CD14-positive monocyte (primary cell): ENCODE measurements around the gene LRRC10B. TPM values are rescaled to one million over a fixed set of nuclear protein-coding genes. Genes with fewer than 3 reads are reported as not detected.

Source experiments
- DNase-seq, 3 donors: peaks; one replicate each; pipeline ENCODE4 v3.0.0-alpha.2; 2011 to 2022
- H2AFZ ChIP-seq: 2 replicates; pipeline ENCODE4 v1.6.0; 2012; ENCODE audit warnings: mild to moderate bottlenecking, low read depth, low read length, inconsistent platforms; ENCODE audit not compliant: insufficient read depth, poor library complexity, severe bottlenecking
- H3K27ac ChIP-seq, 2 donors: 1 replicate in 1 of 2; 2 replicates in 1 of 2; pipeline ENCODE4 v1.5.1; 2012 to 2013; ENCODE audit warnings: low read length in 2 of 2, control low read depth in 1 of 2, inconsistent platforms in 1 of 2, low read depth in 1 of 2, mild to moderate bottlenecking in 1 of 2
- H3K27me3 ChIP-seq, 2 donors: one replicate each; pipeline versions ENCODE4 v1.6.0 to v1.6.1; 2011 to 2013; ENCODE audit warnings: low read length in 2 of 2; ENCODE audit not compliant: control insufficient read depth in 2 of 2, insufficient read depth in 2 of 2
- H3K36me3 ChIP-seq, 2 donors: replicated peaks in 1 of 2; 1 replicate in 1 of 2; 2 replicates in 1 of 2; pipeline versions ENCODE4 v1.5.1 to v1.6.1; 2012 to 2013; ENCODE audit warnings: low read length in 2 of 2, control low read depth in 1 of 2, inconsistent platforms in 1 of 2, mild to moderate bottlenecking in 1 of 2; ENCODE audit not compliant: insufficient read depth in 2 of 2, control insufficient read depth in 1 of 2
- H3K4me1 ChIP-seq, 2 donors: 1 replicate in 1 of 2; 2 replicates in 1 of 2; pipeline versions ENCODE4 v1.5.1 to v1.6.1; 2012 to 2013; ENCODE audit warnings: low read length in 2 of 2, control low read depth in 1 of 2, inconsistent platforms in 1 of 2, mild to moderate bottlenecking in 1 of 2, moderate library complexity in 1 of 2; ENCODE audit not compliant: insufficient read depth in 2 of 2, control insufficient read depth in 1 of 2
- H3K4me2 ChIP-seq: replicated peaks from 2 replicates; pipeline ENCODE3; 2012; ENCODE audit warnings: low read length, moderate library complexity, mild to moderate bottlenecking; ENCODE audit not compliant: poor library complexity, severe bottlenecking; ENCODE audit errors: extremely low read depth
- H3K4me3 ChIP-seq, 3 experiments: fragments of 200-600 bp in 1 of 3; sonication (generic) in 1 of 3; replicated peaks in 1 of 3; 1 replicate in 2 of 3; 2 replicates in 1 of 3; pipeline ENCODE4 v1.5.1; 2011 to 2013; ENCODE audit warnings: low read length in 3 of 3, mild to moderate bottlenecking in 3 of 3, control low read depth in 2 of 3, low read depth in 2 of 3, inconsistent platforms in 1 of 3, moderate library complexity in 1 of 3
- H3K79me2 ChIP-seq: 2 replicates; pipeline ENCODE4 v1.6.0; 2012; ENCODE audit warnings: mild to moderate bottlenecking, control low read depth, inconsistent platforms, low read length, moderate library complexity; ENCODE audit not compliant: insufficient read depth
- H3K9ac ChIP-seq: 2 replicates; pipeline ENCODE4 v1.6.0; 2017; ENCODE audit warnings: low read length, mild to moderate bottlenecking; ENCODE audit not compliant: insufficient read depth, poor library complexity, severe bottlenecking
- H3K9me3 ChIP-seq, 2 donors: replicated peaks in 1 of 2; 1 replicate in 1 of 2; 2 replicates in 1 of 2; pipeline versions ENCODE4 v1.5.1 to v1.6.1; 2012 to 2013; ENCODE audit warnings: low read length in 2 of 2, control low read depth in 1 of 2; ENCODE audit not compliant: control insufficient read depth in 1 of 2, insufficient read depth in 1 of 2
- H4K20me1 ChIP-seq: 2 replicates; pipeline ENCODE4 v1.6.0; 2012; ENCODE audit warnings: mild to moderate bottlenecking, low read length, control low read depth, moderate library complexity; ENCODE audit not compliant: insufficient read depth
- H3K27ac Mint-ChIP-seq, 7 donors: one replicate each; pipeline ENCODE4 v1.8.0; 2020; ENCODE audit warnings: mild to moderate bottlenecking in 7 of 7, mixed read lengths in 7 of 7, moderate library complexity in 6 of 7, inconsistent platforms in 2 of 7
- H3K27me3 Mint-ChIP-seq, 3 donors: one replicate each; pipeline ENCODE4 v1.8.0; 2021 to 2022; ENCODE audit warnings: low read depth in 3 of 3, mild to moderate bottlenecking in 3 of 3, mixed read lengths in 3 of 3, moderate library complexity in 3 of 3, inconsistent platforms in 1 of 3
- H3K36me3 Mint-ChIP-seq, 2 donors: one replicate each; pipeline ENCODE4 v1.8.0; 2020; ENCODE audit warnings: mixed read lengths in 2 of 2, inconsistent platforms in 1 of 2, mild to moderate bottlenecking in 1 of 2
- H3K4me1 Mint-ChIP-seq: one replicate; pipeline ENCODE4 v1.8.0; 2020; ENCODE audit warnings: mild to moderate bottlenecking, mixed read lengths
- H3K4me3 Mint-ChIP-seq, 2 donors: one replicate each; pipeline ENCODE4 v1.8.0; 2020; ENCODE audit warnings: mild to moderate bottlenecking in 2 of 2, mixed read lengths in 2 of 2, moderate library complexity in 1 of 2
- H3K9me3 Mint-ChIP-seq, 7 donors: one replicate each; pipeline ENCODE4 v1.8.0; 2020 to 2022; ENCODE audit warnings: mixed read lengths in 7 of 7, mild to moderate bottlenecking in 6 of 7, moderate library complexity in 6 of 7, inconsistent platforms in 2 of 7
- WGBS: methylation state at CpG from one replicate; pipeline ENCODE4 v1.1.5; 2013; ENCODE audit warnings: missing lambda C conversion rate; ENCODE audit not compliant: insufficient coverage; 5-methylcytosine and 5-hydroxymethylcytosine counted together
- intact Hi-C, 2 donors: fragments of 100-400 bp; cut with micrococcal nuclease; formaldehyde crosslinking; loops; one replicate each; pipeline versions ENCODE4 v1.15.0 to v1.15.1; 2023
- polyA plus RNA-seq, 3 donors: library from polyadenylated mRNA; depleted of rRNA in 1 of 3; unstranded in 2 of 3; stranded (reverse) in 1 of 3; fragments of 300-500 nt in 2 of 3; fragments of >200 nt in 1 of 3; fragmentation: Illumina TruSeq in 2 of 3; gene quantifications; 1 replicate in 2 of 3; 2 replicates in 1 of 3; pipeline ENCODE4 v1.2.3, GENCODE V29; 2012 to 2021
- TF ChIP-seq, protein P1 (sequence below): fragments of 200-600 bp; IDR thresholded peaks from one replicate; pipeline ENCODE4 v1.8.0; 2022; ENCODE audit warnings: antibody characterized with exemption, mild to moderate bottlenecking

LRRC10B gene
- polyA plus RNA-seq, 3 donors = not detected

DNA sequence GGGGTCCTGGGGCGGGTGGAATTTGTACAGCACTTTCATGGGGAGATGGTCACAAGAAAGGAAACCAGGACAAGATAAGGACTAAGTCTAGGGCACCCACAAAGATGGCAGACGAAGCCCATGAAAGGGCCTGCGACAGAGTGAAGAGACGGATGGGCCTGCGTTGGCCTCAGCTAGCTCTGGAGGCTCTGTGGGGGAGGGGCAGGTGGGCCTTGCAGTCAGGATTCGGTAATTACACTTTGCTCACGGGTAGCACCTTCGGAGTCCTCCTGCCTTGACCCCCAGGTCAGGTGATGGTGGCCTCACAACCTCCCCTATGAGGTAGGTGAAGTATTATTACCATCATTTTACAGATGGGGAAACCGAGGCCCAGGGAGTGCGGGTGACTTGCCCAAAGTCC lies 7.1 kb downstream of the LRRC10B start:
- H3K27me3 ChIP-seq = peaks cover 0 to 9% of the 10 kb centered on the region in 2 donors
- H3K9me3 ChIP-seq = no peaks in the 10 kb centered on the region
- peaks cover 15 to 41% (median 19%) of the 10 kb centered on the region in 3 donors for H3K27me3 Mint-ChIP-seq
- no peak overlapping the region for H3K4me3 Mint-ChIP-seq
- H3K4me3 ChIP-seq = no peak overlapping the region
- TF ChIP-seq, protein P1, sequence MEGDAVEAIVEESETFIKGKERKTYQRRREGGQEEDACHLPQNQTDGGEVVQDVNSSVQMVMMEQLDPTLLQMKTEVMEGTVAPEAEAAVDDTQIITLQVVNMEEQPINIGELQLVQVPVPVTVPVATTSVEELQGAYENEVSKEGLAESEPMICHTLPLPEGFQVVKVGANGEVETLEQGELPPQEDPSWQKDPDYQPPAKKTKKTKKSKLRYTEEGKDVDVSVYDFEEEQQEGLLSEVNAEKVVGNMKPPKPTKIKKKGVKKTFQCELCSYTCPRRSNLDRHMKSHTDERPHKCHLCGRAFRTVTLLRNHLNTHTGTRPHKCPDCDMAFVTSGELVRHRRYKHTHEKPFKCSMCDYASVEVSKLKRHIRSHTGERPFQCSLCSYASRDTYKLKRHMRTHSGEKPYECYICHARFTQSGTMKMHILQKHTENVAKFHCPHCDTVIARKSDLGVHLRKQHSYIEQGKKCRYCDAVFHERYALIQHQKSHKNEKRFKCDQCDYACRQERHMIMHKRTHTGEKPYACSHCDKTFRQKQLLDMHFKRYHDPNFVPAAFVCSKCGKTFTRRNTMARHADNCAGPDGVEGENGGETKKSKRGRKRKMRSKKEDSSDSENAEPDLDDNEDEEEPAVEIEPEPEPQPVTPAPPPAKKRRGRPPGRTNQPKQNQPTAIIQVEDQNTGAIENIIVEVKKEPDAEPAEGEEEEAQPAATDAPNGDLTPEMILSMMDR = no peak
- no peaks in the 10 kb centered on the region for H3K36me3 ChIP-seq
- H2AFZ ChIP-seq = no peak overlapping the region
- intact Hi-C loops = loop anchor here (2.0 to 5.0 kb wide), 2 partner anchors 38 to 69 kb away; no protein-coding TSS in a partner anchor
- no peaks in the 10 kb centered on the region for H3K79me2 ChIP-seq
- no peaks in the 10 kb centered on the region for H4K20me1 ChIP-seq
- no peaks in the 10 kb centered on the region for H3K36me3 Mint-ChIP-seq
- no peak overlapping the region for H3K27ac Mint-ChIP-seq
- H3K4me1 Mint-ChIP-seq = peaks cover 5% of the 10 kb centered on the region
- H3K4me2 ChIP-seq = no peak overlapping the region
- no peak overlapping the region for H3K9ac ChIP-seq
- no peak for DNase-seq
- no peak overlapping the region for H3K27ac ChIP-seq
- H3K9me3 Mint-ChIP-seq = peaks cover 0 to under 1% (median 0%) of the 10 kb centered on the region in 7 donors
- 93% methylated on average over 5 of the region's 10 CpGs for WGBS
- H3K4me1 ChIP-seq = peaks cover 6 to 10% of the 10 kb centered on the region in 2 donors

DNA sequence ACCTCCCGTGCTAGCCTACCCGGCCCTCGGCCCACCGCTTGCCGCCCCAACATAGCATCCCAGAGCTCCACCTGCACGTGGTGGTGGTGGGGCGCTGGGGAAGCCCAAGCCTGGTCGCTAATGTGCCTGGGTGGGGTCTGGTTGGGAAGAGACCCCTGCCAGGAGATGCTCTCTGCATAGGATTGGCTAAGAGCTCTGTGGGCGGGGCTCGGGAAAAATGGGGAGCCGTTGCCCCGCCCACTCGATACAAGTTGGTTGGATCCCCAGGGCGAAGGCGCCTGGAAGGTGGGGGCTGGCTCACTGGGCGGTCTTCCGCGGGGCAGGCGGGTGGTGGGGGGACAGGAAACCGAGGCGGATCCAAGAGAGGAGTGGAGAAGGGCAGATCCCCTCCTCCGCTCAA lies 7.6 kb downstream of the LRRC10B start:
- Mint-ChIP-seq H3K36me3 (no peaks in the 10 kb centered on the region), H3K9me3 (no peaks in the 10 kb centered on the region), H3K4me1 (peaks cover 5% of the 10 kb centered on the region), H3K4me3 (no peak overlapping the region), H3K27ac (no peak overlapping the region), H3K27me3 (peaks cover 13 to 36% (median 19%) of the 10 kb centered on the region in 3 donors)
- WGBS = 36% methylated on average over 10 of the region's 22 CpGs
- Histone ChIP-seq H3K4me3 (peak overlapping the region in 1 of 3 experiments; percentile 5), H4K20me1 (no peaks in the 10 kb centered on the region), H3K79me2 (no peaks in the 10 kb centered on the region), H3K36me3 (no peaks in the 10 kb centered on the region), H3K9ac (no peak overlapping the region), H2AFZ (peak overlapping the region; percentile 37), H3K27ac (no peak overlapping the region), H3K9me3 (no peaks in the 10 kb centered on the region), H3K4me2 (peak overlapping the region; percentile 33), H3K4me1 (peaks cover 6 to 10% of the 10 kb centered on the region in 2 donors), H3K27me3 (peaks cover 0 to 4% of the 10 kb centered on the region in 2 donors)
- DNase-seq = no peak
- TF ChIP-seq, protein P1 = no peak
- intact Hi-C loops = loop anchor here (5.0 kb wide), 1 partner anchor 39 kb away; no protein-coding TSS in a partner anchor
